ENCODE results near the gene CATSPERZ. TPM values are rescaled to one million over a fixed set of nuclear protein-coding genes. Genes with fewer than 3 reads are reported as not detected.
A peak's percentile ranks its signal among the peaks of the same experiment; 100 is the strongest.

CATSPERZ gene
- total and polyA plus RNA-seq, 2 of the 8 experiments (the other 6 are each of a cell fraction or from before 2014, with no cell fraction given): 0.77 TPM; not detected in 1

DNA sequence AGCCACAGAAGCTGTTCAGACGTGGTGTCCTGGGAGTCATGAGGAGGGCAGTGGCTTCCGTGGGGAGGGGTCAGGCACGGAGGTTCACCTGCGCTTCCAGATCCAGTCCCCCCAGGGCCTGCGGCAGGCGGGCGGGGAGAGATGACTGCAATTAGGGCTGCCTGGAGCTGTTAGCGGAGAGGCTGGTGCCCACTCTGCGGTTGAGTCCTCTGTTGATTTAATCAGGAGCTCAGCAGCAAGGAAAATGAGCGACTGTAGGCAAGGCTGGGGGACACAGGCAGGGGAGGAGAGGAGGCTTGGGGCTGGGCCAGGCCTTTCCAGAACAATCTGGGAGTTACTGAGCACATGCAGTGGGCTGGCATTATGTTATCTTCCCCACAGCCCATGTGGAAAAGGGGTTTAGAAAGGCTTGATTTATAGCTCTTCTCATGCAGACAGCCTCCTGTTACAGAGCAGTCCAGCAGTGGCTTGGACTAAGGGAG, 35.7 kb upstream of the CATSPERZ start:
- DNase-seq (ENCODE audit: low read depth in 1 of 2, low spot score in 2 of 2) (no peak), FAIRE-seq (no peak)
- H3K4me1 ChIP-seq (replicated peaks in 1 of 4; ENCODE audit: control insufficient read depth in 3 of 4, insufficient read depth in 4 of 4, low read length in 3 of 4): peaks cover 0 to 11% (median 4%) of the 10 kb centered on the region in 4 experiments; a peak in 5 of 7 replicates
- H2AFZ ChIP-seq (ENCODE audit: low read length): no peak overlapping the region
- H3K4me3 ChIP-seq (ENCODE audit: extremely low read depth in 1 of 4, insufficient read depth in 2 of 4, low read depth in 3 of 4, low read length in 4 of 4): no peak overlapping the region
- H3K56ac ChIP-seq (replicated peaks; ENCODE audit: insufficient read length, low read depth, low read length): no peak overlapping the region
- ChIA-PET POLR2A (ENCODE audit: partially characterized antibody) (interaction anchor here (0.6 to 11.9 kb wide), 9 partner anchors 8 to 94 kb away, joined by 3 to 352 read pairs (median 4); partner anchors contain the start of genes FKBP2, PLCB3 and PPP1R14B), CTCF (ENCODE audit: partially characterized antibody) (interaction anchor here (0.6 to 8.5 kb wide), 9 partner anchors 8 to 91 kb away, joined by 3 to 102 read pairs (median 7); partner anchors contain the start of genes CATSPERZ, PLCB3 and PPP1R14B)
- no peak overlapping the region for H3K4ac ChIP-seq (replicated peaks; ENCODE audit: insufficient read length, low read depth, low read length)
- H2BK15ac ChIP-seq (ENCODE audit: low read length): no peak overlapping the region
- H3K18ac ChIP-seq (ENCODE audit: extremely low read depth, low read length): no peak overlapping the region
- 93% methylated on average over 10 of the region's 10 CpGs; no CpG with 5 or more reads in 1 of the 2 experiments for WGBS, 2 experiments (ENCODE audit: extremely low coverage in 1 of 2, insufficient coverage in 1 of 2, insufficient read length in 1 of 2, insufficient replicate concordance in 2 of 2, low coverage in 1 of 2, low lambda C conversion rate in 2 of 2, missing lambda C conversion rate in 1 of 2)
- no peak overlapping the region for H3K27ac ChIP-seq (ENCODE audit: low read depth, low read length)
- no peak overlapping the region for H2BK5ac ChIP-seq (ENCODE audit: low read depth, low read length)
- no peak overlapping the region for H2BK120ac ChIP-seq (replicated peaks; ENCODE audit: low read depth, low read length)
- H2BK20ac ChIP-seq (ENCODE audit: low read length): no peak overlapping the region
- H3K79me1 ChIP-seq (ENCODE audit: low read depth, low read length): no peaks in the 10 kb centered on the region
- H3K23ac ChIP-seq (ENCODE audit: insufficient read length): no peak overlapping the region
- no peak overlapping the region for H2AK5ac ChIP-seq (ENCODE audit: low read depth, low read length)
- peaks cover 4 to 15% of the 10 kb centered on the region in 2 experiments for H4K20me1 ChIP-seq (replicated peaks in 1 of 2; ENCODE audit: control insufficient read depth in 1 of 2, insufficient read depth in 2 of 2, low read length in 2 of 2)
- H3K4me2 ChIP-seq (ENCODE audit: insufficient read depth in 1 of 2, low read depth in 2 of 2, low read length in 2 of 2): no peak overlapping the region
- no peak overlapping the region for H4K91ac ChIP-seq (replicated peaks; ENCODE audit: insufficient read length, low read length)
- H4K5ac ChIP-seq (ENCODE audit: insufficient read length, low read depth, low read length): no peak overlapping the region
- no peaks in the 10 kb centered on the region for H3K27me3 ChIP-seq (replicated peaks in 1 of 4; ENCODE audit: control insufficient read depth in 3 of 4, extremely low read depth in 1 of 4, insufficient read depth in 3 of 4, low read length in 3 of 4)
- no peak overlapping the region for H3K9ac ChIP-seq (replicated peaks in 1 of 4; ENCODE audit: extremely low read depth in 1 of 4, low read depth in 3 of 4, low read length in 3 of 4)
- no peaks in the 10 kb centered on the region for H3K9me3 ChIP-seq (ENCODE audit: insufficient read depth in 2 of 2, low read depth in 1 of 2, low read length in 1 of 2)
- no peaks in the 10 kb centered on the region for H3K79me2 ChIP-seq (ENCODE audit: control insufficient read depth in 1 of 2, insufficient read depth in 2 of 2, low read length in 2 of 2)
- H4K8ac ChIP-seq (ENCODE audit: extremely low read depth, insufficient read depth, low read length): peak overlapping the region; percentile 71; the same call in 1 of the 2 replicates
- H2BK12ac ChIP-seq (ENCODE audit: low read depth, low read length): no peak overlapping the region
- no peak overlapping the region for H3K14ac ChIP-seq (ENCODE audit: insufficient read length)
- peaks cover 2% of the 10 kb centered on the region; the same call in 1 of the 2 replicates for H3K23me2 ChIP-seq (ENCODE audit: low read depth, low read length)
- H3K36me3 ChIP-seq (ENCODE audit: control insufficient read depth in 2 of 4, insufficient read depth in 4 of 4, low read length in 3 of 4): peaks cover 17 to 66% (median 32%) of the 10 kb centered on the region in 4 experiments
- TF ChIP-seq SIRT6 (IDR thresholded peaks at IDR 0.05; ENCODE audit: low read length) (no peak), CHD2 (IDR thresholded peaks at IDR 0.05; ENCODE audit: low read length) (no peak), RBBP5 (IDR thresholded peaks at IDR 0.05; ENCODE audit: borderline replicate concordance, low read depth, low read length) (no peak), SRF (IDR thresholded peaks at IDR 0.05; ENCODE audit: low read depth, low read length) (no peak), BRCA1 (IDR thresholded peaks at IDR 0.05; ENCODE audit: low read depth, low read length) (no peak), MAFK (IDR thresholded peaks at IDR 0.05; ENCODE audit: low read depth, low read length) (no peak), TCF12 (IDR thresholded peaks at IDR 0.05; ENCODE audit: low read depth, low read length) (no peak), FOSL1 (IDR thresholded peaks at IDR 0.05; ENCODE audit: insufficient read depth, low read depth, low read length) (no peak), HDAC6 (IDR thresholded peaks at IDR 0.05; ENCODE audit: low read depth, low read length) (no peak), NANOG (IDR thresholded peaks at IDR 0.05; ENCODE audit: insufficient read depth, low read depth, low read length, poor library complexity, severe bottlenecking) (no peak), TAF1 (IDR thresholded peaks at IDR 0.05; ENCODE audit: low read depth, low read length) (no peak)
- TF ChIP-seq, protein P1, sequence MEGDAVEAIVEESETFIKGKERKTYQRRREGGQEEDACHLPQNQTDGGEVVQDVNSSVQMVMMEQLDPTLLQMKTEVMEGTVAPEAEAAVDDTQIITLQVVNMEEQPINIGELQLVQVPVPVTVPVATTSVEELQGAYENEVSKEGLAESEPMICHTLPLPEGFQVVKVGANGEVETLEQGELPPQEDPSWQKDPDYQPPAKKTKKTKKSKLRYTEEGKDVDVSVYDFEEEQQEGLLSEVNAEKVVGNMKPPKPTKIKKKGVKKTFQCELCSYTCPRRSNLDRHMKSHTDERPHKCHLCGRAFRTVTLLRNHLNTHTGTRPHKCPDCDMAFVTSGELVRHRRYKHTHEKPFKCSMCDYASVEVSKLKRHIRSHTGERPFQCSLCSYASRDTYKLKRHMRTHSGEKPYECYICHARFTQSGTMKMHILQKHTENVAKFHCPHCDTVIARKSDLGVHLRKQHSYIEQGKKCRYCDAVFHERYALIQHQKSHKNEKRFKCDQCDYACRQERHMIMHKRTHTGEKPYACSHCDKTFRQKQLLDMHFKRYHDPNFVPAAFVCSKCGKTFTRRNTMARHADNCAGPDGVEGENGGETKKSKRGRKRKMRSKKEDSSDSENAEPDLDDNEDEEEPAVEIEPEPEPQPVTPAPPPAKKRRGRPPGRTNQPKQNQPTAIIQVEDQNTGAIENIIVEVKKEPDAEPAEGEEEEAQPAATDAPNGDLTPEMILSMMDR (IDR thresholded peaks at IDR 0.05; ENCODE audit: control extremely low read depth in 1 of 3, insufficient read depth in 1 of 3, low read depth in 1 of 3, low read length in 3 of 3): no peak
